GM23338 (cell line): ENCODE data around the gene PSD. TPM values are rescaled to one million over a fixed set of nuclear protein-coding genes. Genes with fewer than 3 reads are reported as not detected.

Experiments
- ATAC-seq: fragments of 200-7000 bp; cut with Tn5 transposase; 3 replicates; pipeline ENCODE4 v1.9.1; 2020
- DNase-seq: peaks from one replicate; pipeline ENCODE4 v3.0.0-alpha.2; 2015; ENCODE audit warnings: low spot score
- H2AFZ ChIP-seq: fragments of 200-600 bp; sonication (generic); 2 replicates; pipeline ENCODE4 v1.8.0; 2016; ENCODE audit warnings: antibody characterized with exemption, mild to moderate bottlenecking, moderate library complexity
- H3F3A ChIP-seq: fragments of 200-600 bp; sonication (generic); replicated peaks from 2 replicates; pipeline ENCODE4 v1.8.0; 2017; ENCODE audit warnings: antibody characterized with exemption, mixed run types, low read depth
- H3K27ac ChIP-seq: fragments of 200-600 bp; sonication (generic); 2 replicates; pipeline ENCODE4 v1.6.1; 2016; ENCODE audit warnings: low read depth
- H3K27me3 ChIP-seq: fragments of 200-600 bp; sonication (generic); 2 replicates; pipeline ENCODE4 v1.8.0; 2016; ENCODE audit warnings: mild to moderate bottlenecking, mixed run types, moderate library complexity; ENCODE audit not compliant: insufficient read depth
- H3K36me3 ChIP-seq: fragments of 200-600 bp; sonication (generic); 2 replicates; pipeline ENCODE4 v1.8.0; 2016; ENCODE audit warnings: mild to moderate bottlenecking; ENCODE audit not compliant: insufficient read depth
- H3K4me1 ChIP-seq: fragments of 200-600 bp; sonication (generic); 2 replicates; pipeline ENCODE4 v1.8.0; 2016; ENCODE audit warnings: mild to moderate bottlenecking, moderate library complexity; ENCODE audit not compliant: insufficient read depth
- H3K4me2 ChIP-seq: fragments of 200-600 bp; sonication (generic); 2 replicates; pipeline ENCODE4 v1.7.1; 2017; ENCODE audit warnings: mixed run types
- H3K4me3 ChIP-seq: fragments of 200-600 bp; sonication (generic); 2 replicates; pipeline ENCODE4 v1.6.1; 2016; ENCODE audit warnings: mixed run types
- H3K79me2 ChIP-seq: fragments of 200-600 bp; sonication (generic); replicated peaks from 2 replicates; pipeline ENCODE4 v1.8.0; 2017; ENCODE audit warnings: mild to moderate bottlenecking; ENCODE audit not compliant: insufficient read depth
- H3K9me2 ChIP-seq: fragments of 200-600 bp; sonication (generic); 2 replicates; pipeline ENCODE4 v1.8.0; 2017; ENCODE audit not compliant: insufficient read depth
- H4K20me1 ChIP-seq: fragments of 200-600 bp; sonication (generic); replicated peaks from 2 replicates; pipeline ENCODE4 v1.8.0; 2017; ENCODE audit warnings: mild to moderate bottlenecking; ENCODE audit not compliant: insufficient read depth
- H3K27ac Mint-ChIP-seq: 2 replicates; pipeline ENCODE4 v1.8.0; 2020; ENCODE audit warnings: inconsistent platforms, mild to moderate bottlenecking, moderate library complexity, mixed read lengths
- H3K27me3 Mint-ChIP-seq: 3 replicates; pipeline ENCODE4 v1.8.0; 2022; ENCODE audit warnings: low read depth, mild to moderate bottlenecking, moderate library complexity, mixed read lengths, inconsistent platforms; ENCODE audit not compliant: insufficient read depth, poor library complexity
- H3K36me3 Mint-ChIP-seq: 3 replicates; pipeline ENCODE4 v1.8.0; 2021; ENCODE audit warnings: low read depth, mild to moderate bottlenecking, inconsistent platforms, moderate library complexity, mixed read lengths
- H3K4me1 Mint-ChIP-seq: 3 replicates; pipeline ENCODE4 v1.8.0; 2020; ENCODE audit warnings: mild to moderate bottlenecking, inconsistent platforms, mixed read lengths
- H3K4me3 Mint-ChIP-seq: 3 replicates; pipeline ENCODE4 v1.8.0; 2021; ENCODE audit warnings: moderate library complexity, mild to moderate bottlenecking, inconsistent platforms, mixed read lengths
- H3K9me3 Mint-ChIP-seq: 3 replicates; pipeline ENCODE4 v1.8.0; 2020; ENCODE audit warnings: moderate library complexity, mild to moderate bottlenecking, inconsistent platforms, mixed read lengths
- CREB1 ChIP-seq: fragments of 250-450 bp; sonication (Bioruptor Pico); IDR thresholded peaks from 2 replicates; pipeline ENCODE4 v1.5.0; 2020; ENCODE audit warnings: low read depth, mild to moderate bottlenecking, moderate library complexity
- CTCF ChIP-seq, 2 experiments: fragments of 200-600 bp in 1 of 2; sonication (generic) in 1 of 2; conservative IDR thresholded peaks; 2 replicates each; pipeline versions ENCODE4 v1.5.1 to v1.6.1; 2016 to 2017; ENCODE audit warnings: antibody characterized with exemption in 2 of 2, low read depth in 2 of 2, mild to moderate bottlenecking in 2 of 2, moderate library complexity in 1 of 2
- EZH2 ChIP-seq: fragments of 200-600 bp; sonication (generic); IDR thresholded peaks from one replicate; pipeline ENCODE4 v1.8.0; 2017; ENCODE audit warnings: antibody characterized with exemption, mild to moderate bottlenecking, low read depth; ENCODE audit not compliant: unreplicated experiment
- EZH2phosphoT487 ChIP-seq: fragments of 200-600 bp; sonication (generic); IDR thresholded peaks from one replicate; pipeline ENCODE4 v1.8.1; 2018; ENCODE audit warnings: antibody characterized with exemption; ENCODE audit not compliant: unreplicated experiment
- JUNB ChIP-seq: IDR thresholded peaks from one replicate; pipeline ENCODE4 v1.6.1; 2016; ENCODE audit warnings: antibody characterized with exemption; ENCODE audit not compliant: unreplicated experiment
- NANOG ChIP-seq: IDR thresholded peaks from 2 replicates; pipeline ENCODE4 v1.6.1; 2016; ENCODE audit warnings: antibody characterized with exemption, borderline replicate concordance
- POLR2AphosphoS5 ChIP-seq: IDR thresholded peaks from 2 replicates; pipeline ENCODE4 v1.6.1; 2016; ENCODE audit warnings: antibody characterized with exemption, low read depth
- REST ChIP-seq: IDR thresholded peaks from one replicate; pipeline ENCODE4 v1.6.1; 2018; ENCODE audit warnings: antibody characterized with exemption; ENCODE audit not compliant: unreplicated experiment
- STAT1 ChIP-seq: IDR thresholded peaks from one replicate; pipeline ENCODE4 v1.6.1; 2016; ENCODE audit warnings: antibody characterized with exemption; ENCODE audit not compliant: unreplicated experiment
- ZNF114 ChIP-seq: fragments of 250-450 bp; sonication (Bioruptor Pico); IDR thresholded peaks from 2 replicates; pipeline ENCODE4 v1.5.0; 2020; ENCODE audit warnings: mild to moderate bottlenecking, moderate library complexity
- ZNF331 ChIP-seq: fragments of 250-450 bp; sonication (Bioruptor Pico); IDR thresholded peaks from 2 replicates; pipeline ENCODE4 v1.5.0; 2020; ENCODE audit warnings: low read depth, mild to moderate bottlenecking, moderate library complexity
- ZNF462 ChIP-seq: fragments of 250-450 bp; sonication (Bioruptor Pico); IDR thresholded peaks from 2 replicates; pipeline ENCODE4 v1.5.0; 2020; ENCODE audit warnings: mild to moderate bottlenecking, moderate library complexity
- polyA plus RNA-seq: library from polyadenylated mRNA; unstranded; fragments of >200 nt; fragmentation: Nextera tagmentation; extraction: Ambion mirVana; gene quantifications from 2 replicates; pipeline ENCODE4 v1.2.1, GENCODE V29; 2016
- total RNA-seq: library from RNA; depleted of rRNA; stranded (reverse); fragments of >200 nt; shearing (Covaris generic); gene quantifications from 2 replicates; pipeline ENCODE4 v1.2.3, GENCODE V29; 2014
- TF ChIP-seq, protein P1 (sequence below): IDR thresholded peaks from 2 replicates; pipeline ENCODE4 v1.6.1; 2016; ENCODE audit warnings: antibody characterized with exemption

The PSD gene
- total and polyA plus RNA-seq, 2 experiments from 2014 or later = 1.9 to 6.8 TPM

- no peaks in the 10 kb centered on the region; the same call in 2 of the 3 replicates for H3K9me3 Mint-ChIP-seq
- no peak overlapping the region for H3K27ac ChIP-seq
- H3K27me3 ChIP-seq = 0 out of 2 replicates have a peak, but pooled peaks cover 6% of the 10 kb centered on the region
- H3K27ac Mint-ChIP-seq = no peak overlapping the region
- H3K79me2 ChIP-seq = no peaks in the 10 kb centered on the region
- TF ChIP-seq, protein P1, sequence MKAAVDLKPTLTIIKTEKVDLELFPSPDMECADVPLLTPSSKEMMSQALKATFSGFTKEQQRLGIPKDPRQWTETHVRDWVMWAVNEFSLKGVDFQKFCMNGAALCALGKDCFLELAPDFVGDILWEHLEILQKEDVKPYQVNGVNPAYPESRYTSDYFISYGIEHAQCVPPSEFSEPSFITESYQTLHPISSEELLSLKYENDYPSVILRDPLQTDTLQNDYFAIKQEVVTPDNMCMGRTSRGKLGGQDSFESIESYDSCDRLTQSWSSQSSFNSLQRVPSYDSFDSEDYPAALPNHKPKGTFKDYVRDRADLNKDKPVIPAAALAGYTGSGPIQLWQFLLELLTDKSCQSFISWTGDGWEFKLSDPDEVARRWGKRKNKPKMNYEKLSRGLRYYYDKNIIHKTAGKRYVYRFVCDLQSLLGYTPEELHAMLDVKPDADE = no peak
- TF ChIP-seq ZNF462 (CRISPR knock-in tag) = no peak
- no peak for TF ChIP-seq NANOG
- TF ChIP-seq EZH2 = no peak
- TF ChIP-seq EZH2phosphoT487 = no peak
- no peak for TF ChIP-seq STAT1
- TF ChIP-seq CTCF (conservative IDR thresholded peaks at IDR 0.05; ENCODE audit: low read depth in 2 of 2) = no peak
- TF ChIP-seq JUNB = no peak
- no peak for TF ChIP-seq POLR2AphosphoS5
- TF ChIP-seq REST = no peak
- TF ChIP-seq CREB1 (CRISPR knock-in tag) = no peak
- no peak for TF ChIP-seq ZNF114 (CRISPR knock-in tag)
- TF ChIP-seq ZNF331 = no peak
- no peak overlapping the region; the same call in 2 of the 3 replicates for H3K4me3 Mint-ChIP-seq
- peaks cover 24% of the 10 kb centered on the region for H3F3A ChIP-seq
- no peaks in the 10 kb centered on the region for H3K9me2 ChIP-seq
- ATAC-seq (no peak), DNase-seq (no peak)
- peak overlapping the region; percentile 100; the same call in 1 of the 2 replicates for H3K4me2 ChIP-seq
- H3K4me1 Mint-ChIP-seq = peaks cover 9% of the 10 kb centered on the region
- H3K4me1 ChIP-seq = peaks cover 9% of the 10 kb centered on the region
- no peak overlapping the region for H2AFZ ChIP-seq
- no peak overlapping the region for H3K4me3 ChIP-seq
- H4K20me1 ChIP-seq = no peaks in the 10 kb centered on the region; the same call in none of the 2 replicates
- no peaks in the 10 kb centered on the region; the same call in 1 of the 2 replicates for H3K36me3 ChIP-seq
- H3K27me3 Mint-ChIP-seq = peaks cover 31% of the 10 kb centered on the region
- H3K36me3 Mint-ChIP-seq = peaks cover 16% of the 10 kb centered on the region
These were observed 4.9 kb upstream of the PSD start for GRCh38 chr10:102423372-102423968.
